ENCODE measurements around the gene KIFAP3.

The KIFAP3 gene

DNA sequence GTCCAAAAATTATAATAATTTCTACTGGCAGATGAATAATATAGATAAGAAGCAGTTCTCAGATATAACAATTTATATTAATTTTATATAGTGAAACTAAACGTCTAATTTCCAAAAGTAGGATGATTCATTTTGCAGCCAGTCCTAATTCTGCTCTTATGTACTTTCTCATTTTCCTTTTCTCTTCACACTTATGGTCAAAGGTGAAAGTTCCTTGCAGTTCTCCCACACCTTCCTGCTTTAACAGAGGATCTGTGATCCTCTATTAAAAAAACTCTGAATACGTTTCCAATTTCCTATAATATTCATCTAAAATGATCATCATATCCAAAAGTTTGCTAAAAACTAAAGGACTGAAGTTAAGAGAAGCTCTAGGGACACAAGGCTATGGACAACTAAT, 78.5 kb downstream of the KIFAP3 start:
- in situ Hi-C loops (cut with MboI; ENCODE audit: low sequenced_read_pairs): no loop called here

DNA sequence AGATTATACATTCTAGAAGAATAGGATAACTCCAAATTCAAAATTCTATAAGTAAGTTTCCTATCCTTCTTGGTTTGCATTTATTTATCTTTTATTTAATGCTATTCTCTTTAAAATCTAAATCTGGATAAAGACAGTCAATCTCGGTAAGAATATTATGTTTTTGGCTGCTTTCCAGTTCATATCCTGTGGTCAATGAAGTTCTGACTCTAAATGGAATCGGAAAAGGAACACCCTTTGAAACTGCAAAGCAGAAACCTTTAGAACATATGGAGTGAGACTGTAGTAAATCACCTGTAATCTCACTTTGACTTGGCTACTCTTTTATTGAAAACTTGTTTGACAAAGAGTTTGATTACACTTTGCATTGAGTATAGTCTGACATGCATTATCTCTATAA, 85.2 kb downstream of the KIFAP3 start:
- in situ Hi-C loops (cut with MboI; ENCODE audit: low sequenced_read_pairs): no loop called here

- in situ Hi-C loops (cut with MboI; ENCODE audit: low sequenced_read_pairs): no loop called here
These were observed 88.7 kb downstream of the KIFAP3 start for GRCh38 chr1:169985757-169986156.

- in situ Hi-C loops (cut with MboI; ENCODE audit: low sequenced_read_pairs): no loop called here
These were observed 100.4 kb downstream of the KIFAP3 start for GRCh38 chr1:169974067-169974466.

- in situ Hi-C loops (cut with MboI; ENCODE audit: low sequenced_read_pairs): no loop called here
These were observed 104.4 kb downstream of the KIFAP3 start for GRCh38 chr1:169970114-169970513.

- in situ Hi-C loops (cut with MboI; ENCODE audit: low sequenced_read_pairs): no loop called here
These were observed 106.3 kb downstream of the KIFAP3 start for GRCh38 chr1:169968174-169968573.

GRCh38 chr1:169964206-169964605, 110.3 kb downstream of the KIFAP3 start:
- in situ Hi-C loops (cut with MboI; ENCODE audit: low sequenced_read_pairs): no loop called here

GRCh38 chr1:169959686-169960085, 114.8 kb downstream of the KIFAP3 start:
- in situ Hi-C loops (cut with MboI; ENCODE audit: low sequenced_read_pairs): no loop called here

- in situ Hi-C loops (cut with MboI; ENCODE audit: low sequenced_read_pairs): no loop called here
These were observed 115.5 kb downstream of the KIFAP3 start for GRCh38 chr1:169958987-169959386.

DNA sequence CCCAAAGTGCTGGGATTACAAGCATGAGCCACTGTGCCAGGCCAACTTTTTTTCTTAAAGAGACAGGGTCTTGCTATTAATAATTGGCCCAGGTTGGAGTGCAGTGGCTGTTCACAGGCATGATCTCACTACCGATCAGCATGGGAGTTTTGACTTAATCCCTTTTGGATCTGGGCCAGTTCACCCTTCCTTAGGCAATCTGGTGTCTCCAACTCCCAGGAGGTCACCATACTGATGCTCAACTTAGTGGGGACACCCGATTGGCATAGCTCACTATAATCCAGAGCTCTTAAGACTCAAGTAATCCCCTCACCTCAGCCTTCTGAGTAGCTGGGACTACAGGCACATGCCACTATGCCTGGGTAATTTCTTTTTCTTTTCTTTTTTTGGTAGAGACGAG, 116.6 kb downstream of the KIFAP3 start:
- in situ Hi-C loops (cut with MboI; ENCODE audit: low sequenced_read_pairs): no loop called here

GRCh38 chr1:169951108-169951507, 123.4 kb downstream of the KIFAP3 start:
- in situ Hi-C loops (cut with MboI; ENCODE audit: low sequenced_read_pairs): no loop called here

- in situ Hi-C loops (cut with MboI; ENCODE audit: low sequenced_read_pairs): no loop called here
These were observed 125.4 kb downstream of the KIFAP3 start for GRCh38 chr1:169949139-169949538.

DNA sequence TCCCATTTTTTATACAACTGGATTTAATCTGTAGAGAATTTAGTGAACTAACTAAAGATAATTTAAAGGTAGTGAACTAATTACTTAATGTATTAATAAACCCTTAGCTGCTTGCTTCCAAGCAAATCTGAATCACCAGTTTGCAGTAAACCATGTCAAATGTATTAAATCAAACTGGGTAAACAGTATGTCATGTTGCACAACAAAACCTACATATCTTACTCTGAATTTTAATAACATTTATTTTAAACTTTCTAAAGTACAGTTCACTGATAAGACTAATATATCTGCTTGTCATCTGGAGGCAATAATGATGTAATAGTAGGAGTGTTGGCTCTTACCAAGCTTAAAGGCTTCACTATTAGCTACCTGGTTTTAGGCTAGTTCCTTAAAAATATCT, 128.3 kb downstream of the KIFAP3 start:
- in situ Hi-C loops (cut with MboI; ENCODE audit: low sequenced_read_pairs): no loop called here

GRCh38 chr1:169945181-169945580, 129.3 kb downstream of the KIFAP3 start:
- in situ Hi-C loops (cut with MboI; ENCODE audit: low sequenced_read_pairs): no loop called here

GRCh38 chr1:169944621-169945020, 129.9 kb downstream of the KIFAP3 start:
- in situ Hi-C loops (cut with MboI; ENCODE audit: low sequenced_read_pairs): no loop called here

DNA sequence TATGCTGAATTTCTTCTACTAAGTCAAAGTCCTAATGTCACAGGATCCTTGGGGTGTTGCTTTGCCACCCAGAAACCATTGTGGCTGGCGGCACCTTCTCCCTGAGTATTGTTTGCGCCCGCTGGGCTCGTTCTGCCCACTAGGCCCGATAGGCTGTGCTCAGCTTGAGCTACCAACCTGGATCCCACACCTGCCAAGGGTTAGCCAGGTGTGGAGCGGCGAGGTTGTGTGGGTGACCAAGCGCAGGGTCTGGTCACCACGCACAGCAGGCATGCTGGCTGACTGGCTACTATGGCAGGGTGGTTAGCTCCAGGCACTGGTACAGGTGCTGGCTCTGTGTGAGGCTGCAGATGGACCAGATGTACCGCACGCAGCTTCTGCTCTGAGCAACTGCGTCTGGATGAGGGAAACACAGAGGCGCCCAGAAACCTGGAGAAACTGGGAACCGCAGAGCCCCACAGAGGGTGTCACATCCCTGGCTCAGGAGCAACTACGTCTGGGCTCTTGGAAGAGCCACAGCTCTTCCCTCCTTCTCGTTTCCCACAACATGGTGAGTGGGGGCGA, 130.4 kb downstream of the KIFAP3 start:
- in situ Hi-C loops (cut with MboI; ENCODE audit: low sequenced_read_pairs): no loop called here

- in situ Hi-C loops (cut with MboI; ENCODE audit: low sequenced_read_pairs): no loop called here
These were observed 132.3 kb downstream of the KIFAP3 start for GRCh38 chr1:169941982-169942830.

GRCh38 chr1:169933984-169934725, 140.3 kb downstream of the KIFAP3 start:
- in situ Hi-C loops (cut with MboI; ENCODE audit: low sequenced_read_pairs): no loop called here

DNA sequence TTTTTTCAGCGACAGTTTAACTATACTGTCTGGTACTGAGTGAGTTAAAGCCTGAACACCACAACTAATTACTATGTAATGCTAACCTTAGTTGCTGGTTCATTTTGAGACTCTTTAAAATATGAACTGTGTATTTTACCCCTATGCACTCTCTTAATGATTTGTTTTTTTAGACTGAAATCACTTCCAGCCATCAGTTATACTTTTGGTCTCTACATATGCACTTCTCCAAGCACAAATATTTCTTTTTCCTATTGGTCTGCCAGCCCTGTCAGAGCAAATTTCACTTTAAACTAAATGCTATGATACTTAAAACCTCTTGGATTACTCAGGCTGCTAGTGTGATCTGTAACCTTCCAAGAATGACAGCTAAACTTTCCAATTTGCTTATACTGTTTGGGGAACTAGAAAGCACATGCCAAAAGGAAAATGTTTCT, 142.7 kb downstream of the KIFAP3 start:
- in situ Hi-C loops (cut with MboI; ENCODE audit: low sequenced_read_pairs): no loop called here

DNA sequence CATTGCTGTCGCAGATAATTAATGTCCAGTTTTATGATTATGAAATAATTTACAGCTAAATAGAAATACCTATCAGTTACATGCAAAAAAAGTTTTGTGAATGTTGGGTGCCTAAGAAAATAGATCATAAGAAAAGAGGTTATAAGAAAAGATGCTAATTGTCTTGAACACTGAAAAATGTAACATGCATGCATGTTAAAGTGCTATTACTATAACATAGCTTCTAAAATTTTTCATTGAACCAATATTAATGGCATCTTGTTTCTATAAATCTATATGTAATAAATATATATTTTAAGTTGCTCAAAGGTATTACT, 145.3 kb downstream of the KIFAP3 start:
- in situ Hi-C loops (cut with MboI; ENCODE audit: low sequenced_read_pairs): no loop called here

- in situ Hi-C loops (cut with MboI; ENCODE audit: low sequenced_read_pairs): no loop called here
These were observed 145.9 kb downstream of the KIFAP3 start for GRCh38 chr1:169928438-169929209.
